Esophagus muscularis mucosa (tissue), 4 donors: Measurements from ENCODE around the gene GFI1B. TPM values are rescaled to one million over a fixed set of nuclear protein-coding genes. Genes with fewer than 3 reads are reported as not detected.

ENCODE experiments used
- DNase-seq: peaks from one replicate; pipeline ENCODE4 v3.0.0-alpha.2; 2017; ENCODE audit errors: extremely low spot score
- H3K27ac ChIP-seq, 4 donors: fragments of 200-600 bp; sonication (generic); replicated peaks in 1 of 4; 1 replicate in 3 of 4; 2 replicates in 1 of 4; pipeline ENCODE4 v1.5.1; 2016 to 2019; ENCODE audit warnings: mild to moderate bottlenecking in 1 of 4
- H3K27me3 ChIP-seq, 4 donors: fragments of 200-600 bp; sonication (generic); one replicate each; pipeline versions ENCODE4 v1.5.1 to v1.6.0; 2016 to 2019
- H3K36me3 ChIP-seq, 4 donors: fragments of 200-600 bp; sonication (generic); one replicate each; pipeline ENCODE4 v1.5.1; 2016 to 2019
- H3K4me1 ChIP-seq, 4 donors: fragments of 200-600 bp; sonication (generic); one replicate each; pipeline ENCODE4 v1.5.1; 2016 to 2019
- H3K4me3 ChIP-seq, 4 donors: fragments of 200-600 bp; sonication (generic); 1 replicate in 2 of 4; 2 replicates in 2 of 4; pipeline ENCODE4 v1.5.1; 2016 to 2019; ENCODE audit warnings: mild to moderate bottlenecking in 4 of 4, moderate library complexity in 1 of 4
- H3K9me3 ChIP-seq, 4 donors: fragments of 200-600 bp; sonication (generic); 1 replicate in 3 of 4; 2 replicates in 1 of 4; pipeline ENCODE4 v1.5.1; 2016 to 2019
- EP300 ChIP-seq: sonication (generic); formaldehyde crosslinking; IDR thresholded peaks from one replicate; pipeline ENCODE4 v1.6.1; 2017; ENCODE audit warnings: antibody characterized with exemption
- POLR2A ChIP-seq: fragments of 450-650 bp; IDR thresholded peaks from one replicate; pipeline ENCODE4 v1.6.1; 2017; ENCODE audit warnings: antibody characterized with exemption, moderate library complexity, mild to moderate bottlenecking, low read depth
- POLR2AphosphoS5 ChIP-seq, 2 donors: sonication (generic); formaldehyde crosslinking; IDR thresholded peaks; one replicate each; pipeline ENCODE4 v1.6.1; 2017; ENCODE audit warnings: antibody characterized with exemption in 2 of 2
- WGBS: methylation state at CpG from one replicate; pipeline ENCODE4 v1.1.5; 2018; 5-methylcytosine and 5-hydroxymethylcytosine counted together
- intact Hi-C: fragments of 100-400 bp; cut with DNase I; formaldehyde crosslinking; loops from one replicate; pipeline ENCODE4 v1.15.1; 2023
- total RNA-seq, 4 donors: library from RNA; depleted of rRNA; stranded (reverse); fragments of >200 nt; gene quantifications; one replicate each; pipeline versions ENCODE4 v1.1.0 to v1.2.1, GENCODE V29; 2016
- TF ChIP-seq, protein P1 (sequence below), 3 experiments: fragments of 200-600 bp in 2 of 3; fragments of 450-650 bp in 1 of 3; sonication (generic) in 2 of 3; IDR thresholded peaks; one replicate each; pipeline ENCODE4 v1.5.1; 2017 to 2019; ENCODE audit warnings: antibody characterized with exemption in 3 of 3, mild to moderate bottlenecking in 2 of 3, moderate library complexity in 1 of 3

Gene GFI1B
- total RNA-seq, 4 donors from 2014 or later = 0.17 TPM; not detected in 3

DNA sequence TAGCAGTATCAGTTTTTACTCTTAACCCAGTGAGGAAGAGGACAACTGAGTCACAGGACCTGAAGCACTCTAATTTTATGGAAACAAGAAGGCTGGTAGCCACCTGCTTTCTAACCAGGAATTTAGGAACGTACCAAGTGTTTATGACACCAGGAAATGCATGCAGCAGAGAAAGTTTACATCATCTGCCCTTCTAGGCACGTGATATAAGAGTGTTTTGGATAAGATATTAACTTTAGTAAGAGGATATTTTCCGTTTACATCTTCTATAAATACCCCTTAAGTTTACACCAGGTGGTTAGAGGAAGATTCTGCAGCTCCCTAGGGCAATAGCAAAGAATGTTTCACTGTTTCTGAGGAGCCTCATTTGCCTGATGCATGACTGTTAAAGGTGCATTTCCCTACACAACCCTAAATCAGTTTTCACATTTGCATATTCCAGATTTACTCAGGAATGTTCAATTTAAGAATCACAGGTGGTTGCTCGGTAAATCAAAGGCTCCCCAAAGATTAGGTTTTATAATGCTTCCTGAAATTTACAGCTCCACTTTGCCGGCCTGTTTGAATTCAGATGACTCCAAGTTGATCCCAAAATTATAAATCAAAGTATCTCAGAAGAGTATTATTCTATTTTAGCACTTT, 35.8 kb upstream of the GFI1B start:
- no peak overlapping the region for H3K27ac ChIP-seq
- peak overlapping the region in 1 of 4 donors; percentile 88 for H3K4me3 ChIP-seq
- WGBS = 42% methylated on average over 5 of the region's 5 CpGs
- peaks cover 28 to 34% (median 31%) of the 10 kb centered on the region in 4 donors for H3K4me1 ChIP-seq
- TF ChIP-seq POLR2AphosphoS5 (IDR thresholded peaks at IDR 0.05) (no peak), EP300 (no peak), POLR2A (no peak)
- TF ChIP-seq, protein P1, sequence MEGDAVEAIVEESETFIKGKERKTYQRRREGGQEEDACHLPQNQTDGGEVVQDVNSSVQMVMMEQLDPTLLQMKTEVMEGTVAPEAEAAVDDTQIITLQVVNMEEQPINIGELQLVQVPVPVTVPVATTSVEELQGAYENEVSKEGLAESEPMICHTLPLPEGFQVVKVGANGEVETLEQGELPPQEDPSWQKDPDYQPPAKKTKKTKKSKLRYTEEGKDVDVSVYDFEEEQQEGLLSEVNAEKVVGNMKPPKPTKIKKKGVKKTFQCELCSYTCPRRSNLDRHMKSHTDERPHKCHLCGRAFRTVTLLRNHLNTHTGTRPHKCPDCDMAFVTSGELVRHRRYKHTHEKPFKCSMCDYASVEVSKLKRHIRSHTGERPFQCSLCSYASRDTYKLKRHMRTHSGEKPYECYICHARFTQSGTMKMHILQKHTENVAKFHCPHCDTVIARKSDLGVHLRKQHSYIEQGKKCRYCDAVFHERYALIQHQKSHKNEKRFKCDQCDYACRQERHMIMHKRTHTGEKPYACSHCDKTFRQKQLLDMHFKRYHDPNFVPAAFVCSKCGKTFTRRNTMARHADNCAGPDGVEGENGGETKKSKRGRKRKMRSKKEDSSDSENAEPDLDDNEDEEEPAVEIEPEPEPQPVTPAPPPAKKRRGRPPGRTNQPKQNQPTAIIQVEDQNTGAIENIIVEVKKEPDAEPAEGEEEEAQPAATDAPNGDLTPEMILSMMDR (IDR thresholded peaks at IDR 0.05) = no peak
- H3K27me3 ChIP-seq = no peaks in the 10 kb centered on the region
- intact Hi-C loops = loop anchor here (10.0 kb wide), 1 partner anchor 82 kb away; no protein-coding TSS in a partner anchor
- H3K9me3 ChIP-seq = no peaks in the 10 kb centered on the region
- DNase-seq = no peak
- no peaks in the 10 kb centered on the region for H3K36me3 ChIP-seq

DNA sequence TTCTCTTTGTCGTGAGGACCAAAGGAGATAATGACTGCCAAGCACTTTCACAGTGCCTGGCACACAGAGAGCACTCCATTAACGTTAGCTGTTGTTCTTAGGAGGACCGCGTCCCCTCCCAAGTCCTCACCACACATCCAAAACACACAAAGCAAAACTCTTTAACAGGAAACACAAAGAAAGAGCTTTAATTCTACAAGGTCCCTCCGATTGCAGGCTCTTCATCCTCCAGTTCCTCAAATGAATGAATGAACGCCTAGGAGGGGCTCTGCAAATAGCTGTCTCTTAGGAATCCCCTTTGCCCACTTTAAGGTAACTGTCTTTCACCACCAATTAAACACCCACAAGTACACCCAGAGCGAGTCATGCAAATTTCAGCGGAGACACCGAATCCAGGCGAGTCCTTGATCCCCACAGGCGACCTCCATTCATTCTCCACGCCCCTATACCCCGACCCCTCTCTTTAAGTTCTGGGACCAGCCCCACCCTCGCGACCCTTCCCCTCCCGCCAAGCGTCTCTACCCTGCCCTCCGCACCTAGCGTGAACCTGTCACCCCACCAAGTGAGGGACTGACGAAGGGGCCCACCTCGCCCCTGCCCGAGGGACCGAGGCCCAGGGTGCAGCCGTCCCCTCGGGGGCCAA, 34.7 kb upstream of the GFI1B start:
- intact Hi-C loops = loop anchor here (10.0 kb wide), 1 partner anchor 81 kb away; no protein-coding TSS in a partner anchor
- Histone ChIP-seq H3K36me3 (no peaks in the 10 kb centered on the region), H3K4me3 (peak overlapping the region; percentile 88 to 99 (median 96)), H3K9me3 (no peaks in the 10 kb centered on the region), H3K4me1 (peaks cover 28 to 34% (median 31%) of the 10 kb centered on the region in 4 donors), H3K27ac (peak overlapping the region; percentile 92 to 96 (median 94)), H3K27me3 (no peaks in the 10 kb centered on the region)
- DNase-seq = no peak
- WGBS = under 1% methylated on average over 25 of the region's 25 CpGs
- TF ChIP-seq EP300 (no peak), POLR2A (no peak), POLR2AphosphoS5 (IDR thresholded peaks at IDR 0.05) (no peak)
- TF ChIP-seq, protein P1 (IDR thresholded peaks at IDR 0.05) = no peak

DNA sequence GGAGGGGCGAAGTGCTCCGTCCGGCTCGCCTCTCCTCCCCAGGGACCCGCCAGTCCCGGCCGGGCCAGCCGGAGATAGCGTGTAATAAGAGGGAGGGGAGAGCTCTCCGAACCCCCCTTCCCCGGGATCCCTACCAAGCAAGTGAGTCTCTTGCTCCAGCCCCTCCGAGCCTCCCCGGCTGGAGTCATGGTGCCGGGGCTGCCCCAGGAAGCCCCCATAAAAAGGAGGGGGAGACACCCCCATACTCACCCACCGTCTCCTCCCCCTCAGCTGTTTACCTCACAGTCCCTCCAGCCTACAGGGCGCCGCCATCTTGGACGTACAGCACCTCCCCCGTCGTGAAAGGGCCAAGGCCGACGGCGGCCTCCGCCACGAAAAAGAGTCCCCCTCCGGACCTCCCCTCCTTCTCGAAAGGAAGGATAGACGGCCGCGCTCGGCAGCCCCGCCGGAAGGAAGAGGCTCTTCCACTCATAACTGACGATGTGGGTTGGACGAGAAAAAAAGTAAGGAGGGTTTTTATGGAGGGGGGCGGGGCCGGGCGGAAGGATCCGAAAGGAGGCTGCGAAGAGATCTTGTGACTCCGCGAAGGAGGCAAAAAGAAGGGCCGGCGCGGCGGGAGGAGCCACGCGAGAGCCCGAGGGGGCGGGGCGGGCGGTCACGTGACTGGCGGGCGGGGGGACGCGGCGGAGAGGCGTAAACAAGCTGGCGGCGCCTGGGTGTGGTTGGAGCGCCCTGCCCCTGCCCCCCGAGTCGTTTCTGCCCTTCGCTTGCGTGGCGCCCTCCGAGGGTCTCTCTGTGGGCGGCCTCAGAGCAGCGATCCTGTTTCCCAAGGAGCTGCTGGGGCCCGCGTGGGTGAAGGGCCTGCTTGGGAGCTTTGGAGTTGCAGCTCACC, 34.0 kb upstream of the GFI1B start, which contains the start of gene TSC1:
TSC1 (minus strand) TSS at position 323 of the 892 bp plus-strand sequence. CDS start 15,744 bp downstream, outside the sequence.
- TF ChIP-seq EP300 = no peak
- TF ChIP-seq POLR2A = no peak
- peak; percentile 78 to 86 for TF ChIP-seq POLR2AphosphoS5 (IDR thresholded peaks at IDR 0.05)
- TF ChIP-seq, protein P1 (IDR thresholded peaks at IDR 0.05) = peak in 1 of 3 experiments; percentile 5
- Histone ChIP-seq H3K36me3 (no peaks in the 10 kb centered on the region), H3K9me3 (no peaks in the 10 kb centered on the region), H3K27ac (peak within 1 kb of the TSS; percentile 92 to 96 (median 94)), H3K4me3 (peak within 1 kb of the TSS; percentile 88 to 99 (median 96)), H3K4me1 (peaks cover 28 to 34% (median 31%) of the 10 kb centered on the region in 4 donors), H3K27me3 (no peaks in the 10 kb centered on the region)
- WGBS = under 1% methylated on average over 52 of the region's 72 CpGs
- intact Hi-C loops = loop anchor here (5.0 to 10.0 kb wide), 2 partner anchors 67 to 80 kb away; partner anchors contain the start of genes AK8 and SPACA9
- DNase-seq = peak; percentile 99

DNA sequence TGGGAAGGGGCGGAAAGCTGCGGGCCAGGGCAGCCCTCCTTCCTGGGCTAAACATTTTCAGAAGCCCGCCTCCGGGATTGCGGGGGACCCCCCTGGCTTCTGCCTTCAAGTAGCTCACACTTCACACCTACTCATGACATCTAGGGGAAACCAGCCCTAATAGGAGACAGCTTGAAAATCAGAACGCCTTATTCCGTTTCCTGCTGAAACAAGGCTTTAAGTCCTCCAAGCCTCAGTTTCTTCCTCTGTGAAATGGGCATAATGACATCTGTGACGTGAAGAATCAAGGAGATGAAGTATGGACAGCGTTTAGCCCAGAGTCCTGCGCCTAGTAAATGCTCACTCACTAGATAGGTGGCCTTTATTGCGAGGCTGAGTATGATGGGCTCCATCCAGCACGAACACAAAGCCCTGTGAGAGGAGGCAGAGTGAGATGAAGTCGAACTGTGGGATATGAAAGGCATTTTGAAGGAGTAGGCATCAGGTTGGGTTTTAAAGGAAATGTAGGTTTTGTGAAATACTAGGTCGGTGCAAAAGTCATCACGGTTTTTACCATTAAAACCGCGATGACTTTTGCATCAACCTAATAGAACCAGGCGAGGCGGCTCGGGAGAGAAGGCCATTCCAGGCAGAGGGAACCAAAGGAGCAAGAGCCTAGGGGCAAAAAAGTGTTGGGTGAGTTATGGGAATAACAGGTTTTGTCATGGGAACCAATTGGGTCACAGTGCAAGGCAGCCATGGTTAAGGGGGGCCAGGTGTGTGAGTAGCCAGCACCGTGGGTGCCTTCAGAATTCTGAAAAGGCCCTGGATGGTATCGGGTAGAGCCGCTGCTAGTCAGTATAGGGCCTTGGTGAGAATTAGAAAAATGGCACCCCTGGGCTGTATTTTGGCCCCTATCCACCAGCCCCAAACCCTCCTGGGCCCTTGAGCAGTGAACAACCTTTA, 33.0 kb upstream of the GFI1B start:
- no peaks in the 10 kb centered on the region for H3K27me3 ChIP-seq
- 67% methylated on average over 23 of the region's 23 CpGs for WGBS
- intact Hi-C loops = loop anchor here (5.0 to 10.0 kb wide), 2 partner anchors 68 to 79 kb away; partner anchors contain the start of genes AK8 and SPACA9
- TF ChIP-seq POLR2AphosphoS5 (IDR thresholded peaks at IDR 0.05) = no peak
- TF ChIP-seq EP300 = no peak
- TF ChIP-seq, protein P1 (IDR thresholded peaks at IDR 0.05) = no peak
- TF ChIP-seq POLR2A = no peak
- H3K4me3 ChIP-seq = peak overlapping the region; percentile 88 to 99 (median 96)
- DNase-seq = no peak
- peaks cover 28 to 34% (median 31%) of the 10 kb centered on the region in 4 donors for H3K4me1 ChIP-seq
- no peaks in the 10 kb centered on the region for H3K36me3 ChIP-seq
- H3K27ac ChIP-seq = peak overlapping the region; percentile 92 to 96 (median 94)
- H3K9me3 ChIP-seq = no peaks in the 10 kb centered on the region
